ENCODE data around the gene SFT2D2.

GRCh38 chr1:168260393-168260792, 34.6 kb downstream of the SFT2D2 start:
- TF ChIP-seq POLR2AphosphoS5 (IDR thresholded peaks at IDR 0.05; ENCODE audit: insufficient read depth in 1 of 2, low read depth in 1 of 2) (no peak), CTCF (IDR thresholded peaks at IDR 0.05) (no peak), POLR2A (IDR thresholded peaks at IDR 0.05) (no peak)

Measured in vagina (tissue), 2 donors.